Duodenal mucosa (tissue), 2 donors: ENCODE measurements around the gene STRIT1.

Experiments used
- H3K27ac ChIP-seq: one replicate; pipeline ENCODE4 v1.7.0; 2013; ENCODE audit warnings: low read depth, low read length
- H3K27me3 ChIP-seq, 2 donors: one replicate each; pipeline ENCODE4 v1.7.0; 2013; ENCODE audit warnings: low read length in 2 of 2, control low read depth in 1 of 2; ENCODE audit not compliant: insufficient read depth in 2 of 2, control insufficient read depth in 1 of 2
- H3K36me3 ChIP-seq, 2 donors: one replicate each; pipeline ENCODE4 v1.7.0; 2013; ENCODE audit warnings: low read length in 2 of 2, control low read depth in 1 of 2; ENCODE audit not compliant: insufficient read depth in 2 of 2, control insufficient read depth in 1 of 2
- H3K4me1 ChIP-seq, 2 donors: one replicate each; pipeline ENCODE4 v1.7.0; 2013; ENCODE audit warnings: low read length in 2 of 2, control low read depth in 1 of 2; ENCODE audit not compliant: insufficient read depth in 2 of 2, control insufficient read depth in 1 of 2
- H3K4me3 ChIP-seq, 2 donors: one replicate each; pipeline ENCODE4 v1.7.0; 2013; ENCODE audit warnings: low read length in 2 of 2, low read depth in 1 of 2
- H3K9ac ChIP-seq, 2 donors: one replicate each; pipeline ENCODE4 v1.7.0; 2013; ENCODE audit warnings: low read length in 2 of 2, low read depth in 1 of 2
- H3K9me3 ChIP-seq, 2 donors: one replicate each; pipeline ENCODE4 v1.7.0; 2013; ENCODE audit warnings: low read length in 2 of 2, control low read depth in 1 of 2; ENCODE audit not compliant: control insufficient read depth in 1 of 2

The STRIT1 gene

GRCh38 chr3:155248531-155249187 is 44.8 kb downstream of the STRIT1 start:
- no peaks in the 10 kb centered on the region for H3K4me1 ChIP-seq
- no peak overlapping the region for H3K4me3 ChIP-seq
- H3K27ac ChIP-seq, result no peak overlapping the region
- no peaks in the 10 kb centered on the region for H3K36me3 ChIP-seq
- no peaks in the 10 kb centered on the region for H3K27me3 ChIP-seq
- H3K9me3 ChIP-seq, result no peaks in the 10 kb centered on the region
- no peak overlapping the region for H3K9ac ChIP-seq

- Histone ChIP-seq H3K36me3 (no peaks in the 10 kb centered on the region), H3K4me1 (no peaks in the 10 kb centered on the region), H3K9me3 (no peaks in the 10 kb centered on the region), H3K27ac (no peak overlapping the region), H3K4me3 (no peak overlapping the region), H3K9ac (no peak overlapping the region), H3K27me3 (no peaks in the 10 kb centered on the region)
Measured at GRCh38 chr3:155244699-155245098, 48.8 kb downstream of the STRIT1 start.

- Histone ChIP-seq H3K27ac (no peak overlapping the region), H3K9me3 (no peaks in the 10 kb centered on the region), H3K4me1 (no peaks in the 10 kb centered on the region), H3K27me3 (no peaks in the 10 kb centered on the region), H3K9ac (no peak overlapping the region), H3K36me3 (no peaks in the 10 kb centered on the region), H3K4me3 (no peak overlapping the region)
Measured at GRCh38 chr3:155244216-155244615, 49.3 kb downstream of the STRIT1 start.

GRCh38 chr3:155243512-155243921 is 50.0 kb downstream of the STRIT1 start:
- no peak overlapping the region for H3K4me3 ChIP-seq
- no peaks in the 10 kb centered on the region for H3K9me3 ChIP-seq
- no peak overlapping the region for H3K27ac ChIP-seq

DNA sequence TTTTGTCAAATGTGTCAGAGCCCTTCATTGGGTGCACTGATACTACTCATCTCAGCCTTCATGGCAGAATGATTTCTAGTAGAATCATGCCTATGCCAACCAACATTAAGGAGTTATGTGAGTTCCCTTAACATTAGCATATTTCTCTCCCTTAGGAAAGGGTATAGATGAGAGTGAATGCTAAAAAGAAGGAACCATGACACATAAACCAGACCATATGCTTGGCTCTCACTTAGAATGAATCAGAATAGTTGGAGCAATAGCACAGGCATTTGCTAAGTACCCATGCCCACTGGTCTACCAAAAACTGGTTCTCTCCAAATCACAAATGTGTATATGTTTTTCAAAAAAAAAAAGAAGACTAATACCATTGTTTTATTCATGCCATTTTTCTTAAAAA is 51.1 kb downstream of the STRIT1 start:
- H3K4me1 ChIP-seq, result no peaks in the 10 kb centered on the region
- no peaks in the 10 kb centered on the region for H3K9me3 ChIP-seq
- no peaks in the 10 kb centered on the region for H3K27me3 ChIP-seq
- no peak overlapping the region for H3K9ac ChIP-seq
- H3K27ac ChIP-seq, result no peak overlapping the region
- H3K4me3 ChIP-seq, result no peak overlapping the region
- H3K36me3 ChIP-seq, result no peaks in the 10 kb centered on the region

More at GRCh38 chr3:155243512-155243921, 50.0 kb downstream of the STRIT1 start:
- no peaks in the 10 kb centered on the region for H3K27me3 ChIP-seq
- H3K4me1 ChIP-seq, result no peaks in the 10 kb centered on the region
- no peak overlapping the region for H3K9ac ChIP-seq
- H3K36me3 ChIP-seq, result no peaks in the 10 kb centered on the region

GRCh38 chr3:155241579-155241978 is 51.9 kb downstream of the STRIT1 start:
- Histone ChIP-seq H3K27ac (no peak overlapping the region), H3K4me1 (no peaks in the 10 kb centered on the region), H3K9me3 (no peaks in the 10 kb centered on the region), H3K4me3 (no peak overlapping the region), H3K36me3 (no peaks in the 10 kb centered on the region), H3K9ac (no peak overlapping the region), H3K27me3 (no peaks in the 10 kb centered on the region)
